KMS-11 (cell line): Measurements from ENCODE around the gene HS3ST5.

Source experiments
- H2AFZ ChIP-seq: fragments of 200-600 bp; sonication (generic); 2 replicates; pipeline ENCODE4 v1.6.1; 2016; ENCODE audit warnings: antibody characterized with exemption, mixed run types, low read depth
- H3K27ac ChIP-seq: fragments of 200-600 bp; sonication (generic); 2 replicates; pipeline ENCODE4 v1.6.1; 2016; ENCODE audit warnings: mild to moderate bottlenecking, mixed run types
- H3K27me3 ChIP-seq: fragments of 200-600 bp; sonication (generic); 2 replicates; pipeline ENCODE4 v1.6.1; 2017; ENCODE audit warnings: mild to moderate bottlenecking, low read depth, mixed run types, moderate library complexity; ENCODE audit not compliant: insufficient read depth
- H3K36me3 ChIP-seq: fragments of 200-600 bp; sonication (generic); 2 replicates; pipeline ENCODE4 v1.6.1; 2017; ENCODE audit warnings: mild to moderate bottlenecking, mixed run types; ENCODE audit not compliant: insufficient read depth
- H3K4me1 ChIP-seq: fragments of 200-600 bp; sonication (generic); 2 replicates; pipeline ENCODE4 v1.6.1; 2016; ENCODE audit warnings: mild to moderate bottlenecking, low read depth, mixed run types; ENCODE audit not compliant: poor library complexity, severe bottlenecking
- H3K4me2 ChIP-seq: fragments of 200-600 bp; sonication (generic); 2 replicates; pipeline ENCODE4 v1.7.0; 2016; ENCODE audit warnings: mild to moderate bottlenecking, mixed run types
- H3K4me3 ChIP-seq: fragments of 200-600 bp; sonication (generic); IDR thresholded peaks from 2 replicates; pipeline ENCODE4 v1.6.1; 2017; ENCODE audit warnings: low read depth, low read length, mixed read lengths; ENCODE audit not compliant: insufficient read depth
- H3K79me2 ChIP-seq: fragments of 200-600 bp; sonication (generic); 2 replicates; pipeline ENCODE4 v1.6.1; 2016; ENCODE audit warnings: low read depth, mixed run types; ENCODE audit not compliant: insufficient read depth
- H3K9ac ChIP-seq: fragments of 200-600 bp; sonication (generic); 2 replicates; pipeline ENCODE4 v1.6.1; 2016; ENCODE audit warnings: mild to moderate bottlenecking, mixed run types
- H4K20me1 ChIP-seq: fragments of 200-600 bp; sonication (generic); 2 replicates; pipeline ENCODE4 v1.6.1; 2016; ENCODE audit warnings: mild to moderate bottlenecking, mixed run types; ENCODE audit not compliant: insufficient read depth
- CTCF ChIP-seq: fragments of 200-600 bp; sonication (generic); conservative IDR thresholded peaks from 2 replicates; pipeline ENCODE4 v1.6.1; 2017; ENCODE audit warnings: low read depth, mild to moderate bottlenecking, antibody characterized with exemption, low read length, moderate library complexity, mixed read lengths

Gene HS3ST5

GRCh38 chr6:114061741-114062140, 281.1 kb downstream of the HS3ST5 start:
- Histone ChIP-seq H3K4me1 (no peaks in the 10 kb centered on the region), H3K36me3 (no peaks in the 10 kb centered on the region), H3K4me3 (no peak overlapping the region), H3K9ac (no peak overlapping the region), H4K20me1 (no peaks in the 10 kb centered on the region), H3K27ac (no peak overlapping the region), H3K79me2 (no peaks in the 10 kb centered on the region), H3K4me2 (no peak overlapping the region), H2AFZ (no peak overlapping the region), H3K27me3 (no peaks in the 10 kb centered on the region)
- no peak for TF ChIP-seq CTCF

GRCh38 chr6:114061116-114061515, 281.7 kb downstream of the HS3ST5 start:
- Histone ChIP-seq H3K4me3 (no peak overlapping the region), H3K4me2 (no peak overlapping the region), H3K27ac (no peak overlapping the region), H2AFZ (no peak overlapping the region), H4K20me1 (no peaks in the 10 kb centered on the region), H3K79me2 (no peaks in the 10 kb centered on the region), H3K4me1 (no peaks in the 10 kb centered on the region), H3K36me3 (no peaks in the 10 kb centered on the region), H3K9ac (no peak overlapping the region), H3K27me3 (no peaks in the 10 kb centered on the region)
- TF ChIP-seq CTCF = no peak

GRCh38 chr6:114058435-114058834, 284.4 kb downstream of the HS3ST5 start:
- H3K4me2 ChIP-seq = no peak overlapping the region
- no peak for TF ChIP-seq CTCF
- no peak overlapping the region for H2AFZ ChIP-seq
- H3K9ac ChIP-seq = no peak overlapping the region
- no peak overlapping the region for H3K4me3 ChIP-seq
- no peaks in the 10 kb centered on the region for H3K79me2 ChIP-seq
- H3K36me3 ChIP-seq = no peaks in the 10 kb centered on the region
- H4K20me1 ChIP-seq = no peaks in the 10 kb centered on the region
- no peaks in the 10 kb centered on the region for H3K27me3 ChIP-seq
- H3K27ac ChIP-seq = no peak overlapping the region
- H3K4me1 ChIP-seq = no peaks in the 10 kb centered on the region

- TF ChIP-seq CTCF = no peak
- Histone ChIP-seq H3K27ac (no peak overlapping the region), H2AFZ (no peak overlapping the region), H3K4me2 (no peak overlapping the region), H3K79me2 (no peaks in the 10 kb centered on the region), H4K20me1 (no peaks in the 10 kb centered on the region), H3K9ac (no peak overlapping the region), H3K4me3 (no peak overlapping the region), H3K36me3 (no peaks in the 10 kb centered on the region), H3K27me3 (no peaks in the 10 kb centered on the region), H3K4me1 (peaks cover 1% of the 10 kb centered on the region)
These were observed 287.1 kb downstream of the HS3ST5 start for GRCh38 chr6:114055763-114056162.
